ENCODE results near the gene ZDHHC23. TPM values are rescaled to one million over a fixed set of nuclear protein-coding genes. Genes with fewer than 3 reads are reported as not detected.

Gene ZDHHC23
- total and polyA plus RNA-seq, 10 of the 15 experiments (the other 5 are each of a cell fraction or from before 2014, with no cell fraction given): 0.79 to 4.6 (median 2.9) TPM

GRCh38 chr3:113983544-113983943 is 35.7 kb downstream of the ZDHHC23 start (continued):
- TF ChIP-seq PRDM15 (CRISPR knock-in tag; IDR thresholded peaks at IDR 0.05): no peak

- Histone ChIP-seq H3K36me3 (ENCODE audit: control insufficient read depth in 2 of 2, insufficient read depth in 2 of 2, low read length in 1 of 2) (no peaks in the 10 kb centered on the region), H3K4me2 (ENCODE audit: control insufficient read depth, insufficient read depth) (peak overlapping the region; percentile 27; the same call in 1 of the 2 replicates), H3K9me3 (replicated peaks; ENCODE audit: control insufficient read depth, insufficient read depth, low read length) (no peaks in the 10 kb centered on the region; the same call in 2 of the 3 replicates), H2AFZ (ENCODE audit: control insufficient read depth, low read depth, low read length) (peak overlapping the region; percentile 40), H3K4me1 (ENCODE audit: control insufficient read depth, insufficient read depth, low read length) (peaks cover 4% of the 10 kb centered on the region; the same call in 1 of the 2 replicates), H3K79me2 (ENCODE audit: control insufficient read depth, insufficient read depth, low read length) (no peaks in the 10 kb centered on the region), H3K9ac (ENCODE audit: control insufficient read depth, insufficient read depth, low read length) (no peak overlapping the region), H3K27me3 (replicated peaks in 1 of 2; ENCODE audit: control insufficient read depth in 2 of 2, insufficient read depth in 2 of 2, low read length in 1 of 2) (no peaks in the 10 kb centered on the region), H3K4me3 (no peak overlapping the region), H4K20me1 (ENCODE audit: control insufficient read depth, insufficient read depth) (no peaks in the 10 kb centered on the region), H3K27ac (ENCODE audit: control insufficient read depth, insufficient read depth) (no peak overlapping the region)
- ChIA-PET RAD21 (ENCODE audit: unreplicated experiment) (no interaction called here), SMC1A (ENCODE audit: uncharacterized antibody, unreplicated experiment) (interaction anchor here (0.9 to 1.8 kb wide), 5 partner anchors 15 to 70 kb away, joined by 3 to 6 read pairs (median 4); no protein-coding TSS in a partner anchor), CTCF (interaction anchor here (1.0 to 1.2 kb wide), 2 partner anchors 9 to 247 kb away, joined by 3 read pairs; no protein-coding TSS in a partner anchor), POLR2A (no interaction called here)
- BruUV-seq (replicated peaks): no TSS peak
- intact Hi-C loops (cut with micrococcal nuclease; ENCODE audit: unreplicated experiment): no loop called here
- in situ Hi-C loops (cut with MboI): no loop called here
- no peak for FAIRE-seq
- WGBS (ENCODE audit: insufficient coverage, insufficient replicate concordance, low lambda C conversion rate, missing lambda C conversion rate): 0% methylated on average over 4 of the region's 4 CpGs
- peak; percentile 83 for ATAC-seq
- TF ChIP-seq SUPT20H (IDR thresholded peaks at IDR 0.05; ENCODE audit: borderline replicate concordance, control insufficient read depth, low read depth, low read length) (no peak), STAT1 (conservative IDR thresholded peaks at IDR 0.05) (no peak), SKIL (IDR thresholded peaks at IDR 0.05; ENCODE audit: low read depth, poor library complexity, severe bottlenecking) (no peak), ZNF622 (IDR thresholded peaks at IDR 0.05) (no peak), IKZF2 (IDR thresholded peaks at IDR 0.05) (peak in 1 of 2 experiments; percentile 19; a peak in 1 of 4 replicates), MEF2B (IDR thresholded peaks at IDR 0.05; ENCODE audit: partially characterized antibody, poor library complexity, severe bottlenecking) (peak; percentile 70), E4F1 (IDR thresholded peaks at IDR 0.05; ENCODE audit: borderline replicate concordance, partially characterized antibody) (no peak)
- peak; percentile 16 for DNase-seq (ENCODE audit: low read depth, low spot score)
Observed at GRCh38 chr3:113985541-113985940, 37.7 kb downstream of the ZDHHC23 start.
